ENCODE data around the gene APOBEC3G. TPM values are rescaled to one million over a fixed set of nuclear protein-coding genes. Genes with fewer than 3 reads are reported as not detected.

Gene APOBEC3G
- total RNA-seq, 4 donors from 2014 or later = 4.1 to 7.9 (median 5.5) TPM

DNA sequence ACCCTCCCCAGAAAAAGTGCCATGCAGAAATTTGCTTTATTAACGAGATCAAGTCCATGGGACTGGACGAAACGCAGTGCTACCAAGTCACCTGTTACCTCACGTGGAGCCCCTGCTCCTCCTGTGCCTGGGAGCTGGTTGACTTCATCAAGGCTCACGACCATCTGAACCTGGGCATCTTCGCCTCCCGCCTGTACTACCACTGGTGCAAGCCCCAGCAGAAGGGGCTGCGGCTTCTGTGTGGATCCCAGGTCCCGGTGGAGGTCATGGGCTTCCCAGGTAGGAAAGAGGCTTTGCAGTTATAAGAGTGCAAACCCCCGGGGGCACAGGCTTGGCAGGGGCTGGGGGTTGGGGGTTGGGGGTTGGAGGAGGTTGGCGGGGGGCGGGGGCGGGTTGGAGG is 24.2 kb downstream of the APOBEC3G start:
- Histone ChIP-seq H3K27me3 (peaks cover 0 to 10% (median 0%) of the 10 kb centered on the region in 4 donors), H3K36me3 (no peaks in the 10 kb centered on the region), H3K9me3 (no peaks in the 10 kb centered on the region), H3K27ac (replicated peaks in 1 of 4) (no peak overlapping the region), H3K4me3 (no peak overlapping the region), H3K4me1 (peaks cover 10 to 11% (median 10%) of the 10 kb centered on the region in 4 donors)
- 76% methylated on average over 9 of the region's 13 CpGs for WGBS
- DNase-seq (ENCODE audit: extremely low spot score) = no peak
- TF ChIP-seq POLR2A (IDR thresholded peaks at IDR 0.05; ENCODE audit: low read depth) (no peak), CTCF (IDR thresholded peaks at IDR 0.05) (no peak), POLR2AphosphoS5 (IDR thresholded peaks at IDR 0.05) (no peak), EP300 (IDR thresholded peaks at IDR 0.05) (no peak)
- intact Hi-C loops (cut with DNase I) = no loop called here

DNA sequence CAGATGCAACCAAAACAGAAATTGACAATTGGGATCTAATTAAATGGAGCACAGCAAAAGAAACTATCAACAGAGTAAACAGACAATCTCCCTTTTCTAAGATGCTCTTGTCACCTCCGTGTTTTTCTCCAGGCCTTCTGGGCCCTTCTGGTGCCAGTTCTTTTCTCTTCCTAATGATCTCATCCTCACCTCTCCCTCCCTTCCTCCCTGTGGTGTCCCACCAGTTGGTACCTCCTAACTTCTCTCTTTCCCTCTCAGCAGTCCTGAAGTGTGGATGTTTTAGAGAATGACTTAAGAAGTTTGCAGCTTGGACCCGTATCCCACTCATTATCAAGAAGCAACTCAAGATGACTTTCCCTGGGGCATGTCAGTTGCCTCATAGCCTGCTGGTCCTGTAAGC is 26.4 kb downstream of the APOBEC3G start:
- Histone ChIP-seq H3K27ac (replicated peaks in 1 of 4) (no peak overlapping the region), H3K4me1 (no peaks in the 10 kb centered on the region), H3K9me3 (no peaks in the 10 kb centered on the region), H3K27me3 (peaks cover 0 to 10% (median 0%) of the 10 kb centered on the region in 4 donors), H3K4me3 (no peak overlapping the region), H3K36me3 (no peaks in the 10 kb centered on the region)
- TF ChIP-seq CTCF (IDR thresholded peaks at IDR 0.05) (no peak), POLR2A (IDR thresholded peaks at IDR 0.05; ENCODE audit: low read depth) (no peak), POLR2AphosphoS5 (IDR thresholded peaks at IDR 0.05) (no peak), EP300 (IDR thresholded peaks at IDR 0.05) (no peak)
- DNase-seq (ENCODE audit: extremely low spot score) = no peak
- intact Hi-C loops (cut with DNase I) = no loop called here
- 79% methylated on average over 2 of the region's 2 CpGs for WGBS

DNA sequence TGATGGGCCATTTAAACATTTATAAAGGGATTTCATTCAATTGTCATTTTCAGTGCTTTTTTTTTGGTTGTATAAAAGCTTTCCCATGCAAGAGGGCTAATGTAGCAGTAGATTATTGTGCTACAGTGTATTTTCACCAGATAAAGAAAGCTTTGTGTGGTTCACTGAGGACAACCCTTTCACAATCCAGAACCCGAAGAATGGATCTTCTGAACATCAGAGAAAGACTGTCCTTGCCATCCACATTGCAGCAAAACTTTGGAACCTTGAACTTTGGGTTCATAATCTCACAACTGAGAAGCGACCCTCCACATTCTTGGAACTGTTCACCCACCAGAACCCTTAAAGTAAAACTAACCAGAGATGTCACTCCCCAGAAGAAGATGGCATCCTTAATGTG is 29.3 kb downstream of the APOBEC3G start:
- no peaks in the 10 kb centered on the region for H3K9me3 ChIP-seq
- H3K4me1 ChIP-seq = no peaks in the 10 kb centered on the region
- intact Hi-C loops (cut with DNase I) = no loop called here
- no peak for DNase-seq (ENCODE audit: extremely low spot score)
- TF ChIP-seq POLR2AphosphoS5 (IDR thresholded peaks at IDR 0.05) (no peak), EP300 (IDR thresholded peaks at IDR 0.05) (no peak), POLR2A (IDR thresholded peaks at IDR 0.05; ENCODE audit: low read depth) (no peak), CTCF (IDR thresholded peaks at IDR 0.05) (no peak)
- H3K4me3 ChIP-seq = no peak overlapping the region
- WGBS = 71% methylated on average over 2 of the region's 2 CpGs
- no peaks in the 10 kb centered on the region for H3K36me3 ChIP-seq
- peaks cover 0 to 10% (median 0%) of the 10 kb centered on the region in 4 donors for H3K27me3 ChIP-seq
- H3K27ac ChIP-seq (replicated peaks in 1 of 4) = no peak overlapping the region

DNA sequence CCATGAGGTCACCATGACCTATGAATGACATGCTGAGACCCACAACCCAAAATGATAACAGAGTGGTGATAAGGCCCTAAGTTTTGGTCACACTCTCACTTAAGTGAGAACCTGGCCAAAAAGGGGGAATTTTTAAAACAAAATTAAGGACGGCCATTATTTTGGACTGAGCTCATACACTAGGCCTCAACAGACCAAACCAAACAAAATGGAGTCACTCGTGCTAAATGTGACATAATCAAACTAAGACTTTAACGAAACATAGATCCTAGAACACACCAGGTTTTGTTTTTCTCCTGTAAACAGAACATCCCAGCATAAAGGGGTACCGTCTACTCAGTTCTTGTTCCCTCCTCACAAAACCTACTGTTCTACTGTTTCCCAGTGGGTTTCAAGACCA is 31.4 kb downstream of the APOBEC3G start:
- H3K4me3 ChIP-seq = no peak overlapping the region
- H3K36me3 ChIP-seq = no peaks in the 10 kb centered on the region
- no peak for TF ChIP-seq POLR2A (IDR thresholded peaks at IDR 0.05; ENCODE audit: low read depth)
- TF ChIP-seq POLR2AphosphoS5 (IDR thresholded peaks at IDR 0.05) = no peak
- no peak for TF ChIP-seq EP300 (IDR thresholded peaks at IDR 0.05)
- TF ChIP-seq CTCF (IDR thresholded peaks at IDR 0.05) = no peak
- 95% methylated on average over 4 of the region's 4 CpGs for WGBS
- no peak for DNase-seq (ENCODE audit: extremely low spot score)
- intact Hi-C loops (cut with DNase I) = no loop called here
- no peaks in the 10 kb centered on the region for H3K4me1 ChIP-seq
- H3K9me3 ChIP-seq = no peaks in the 10 kb centered on the region
- no peak overlapping the region for H3K27ac ChIP-seq (replicated peaks in 1 of 4)
- H3K27me3 ChIP-seq = peaks cover 0 to 5% (median 0%) of the 10 kb centered on the region in 4 donors

GRCh38 chr22:39109361-39109760 is 32.3 kb downstream of the APOBEC3G start:
- WGBS = 77% methylated on average over 9 of the region's 9 CpGs
- TF ChIP-seq POLR2AphosphoS5 (IDR thresholded peaks at IDR 0.05) (no peak), POLR2A (IDR thresholded peaks at IDR 0.05; ENCODE audit: low read depth) (no peak), CTCF (IDR thresholded peaks at IDR 0.05) (no peak), EP300 (IDR thresholded peaks at IDR 0.05) (no peak)
- Histone ChIP-seq H3K9me3 (no peaks in the 10 kb centered on the region), H3K4me3 (no peak overlapping the region), H3K27me3 (peaks cover 0 to 6% (median 0%) of the 10 kb centered on the region in 4 donors), H3K27ac (replicated peaks in 1 of 4) (no peak overlapping the region), H3K36me3 (no peaks in the 10 kb centered on the region), H3K4me1 (no peaks in the 10 kb centered on the region)
- intact Hi-C loops (cut with DNase I) = no loop called here
- DNase-seq (ENCODE audit: extremely low spot score) = no peak

All from esophagus muscularis mucosa (tissue), 4 donors.